GM19035 (cell line): ENCODE data around the gene POLE.

ENCODE experiments used
- ATAC-seq: cut with Tn5 transposase; IDR thresholded peaks from one replicate; pipeline ENCODE4 v1.9.1; 2021; ENCODE audit not compliant: unreplicated experiment

The POLE gene

DNA sequence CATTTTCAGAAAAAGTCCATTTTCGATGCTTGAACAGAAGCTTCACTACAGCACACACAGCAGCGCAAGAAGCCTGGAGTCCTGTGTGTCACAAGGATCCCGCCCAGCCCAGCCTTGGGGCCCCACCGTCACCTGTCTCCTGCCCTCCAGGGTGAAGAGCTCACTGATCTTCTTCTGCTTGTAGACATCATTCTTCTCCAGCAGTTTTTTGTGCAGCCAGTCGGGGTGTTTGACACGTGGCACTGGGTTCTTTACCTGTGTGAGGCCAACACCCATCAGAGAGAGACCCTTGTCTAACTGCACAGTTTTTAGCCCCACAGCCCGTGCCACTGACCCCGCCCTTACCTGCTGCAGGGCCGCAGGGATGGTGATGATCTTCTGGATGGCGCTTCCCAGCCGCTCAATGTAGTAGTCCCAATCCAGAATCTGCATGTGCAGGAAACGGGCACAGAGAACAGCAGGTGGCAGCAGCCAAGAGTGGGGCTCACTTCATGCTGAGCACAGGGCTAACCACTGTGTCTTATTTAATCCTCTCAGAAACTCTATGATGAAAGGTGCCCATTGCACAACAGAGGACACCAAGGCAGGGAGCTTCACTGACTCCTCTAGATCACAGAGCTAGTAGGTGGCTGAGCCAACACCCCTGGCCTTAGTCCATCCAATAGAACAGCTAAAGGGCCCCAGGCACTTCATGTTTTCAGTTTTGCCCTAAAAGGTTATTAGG is 30.0 kb downstream of the POLE start:
- ATAC-seq, result no peak

DNA sequence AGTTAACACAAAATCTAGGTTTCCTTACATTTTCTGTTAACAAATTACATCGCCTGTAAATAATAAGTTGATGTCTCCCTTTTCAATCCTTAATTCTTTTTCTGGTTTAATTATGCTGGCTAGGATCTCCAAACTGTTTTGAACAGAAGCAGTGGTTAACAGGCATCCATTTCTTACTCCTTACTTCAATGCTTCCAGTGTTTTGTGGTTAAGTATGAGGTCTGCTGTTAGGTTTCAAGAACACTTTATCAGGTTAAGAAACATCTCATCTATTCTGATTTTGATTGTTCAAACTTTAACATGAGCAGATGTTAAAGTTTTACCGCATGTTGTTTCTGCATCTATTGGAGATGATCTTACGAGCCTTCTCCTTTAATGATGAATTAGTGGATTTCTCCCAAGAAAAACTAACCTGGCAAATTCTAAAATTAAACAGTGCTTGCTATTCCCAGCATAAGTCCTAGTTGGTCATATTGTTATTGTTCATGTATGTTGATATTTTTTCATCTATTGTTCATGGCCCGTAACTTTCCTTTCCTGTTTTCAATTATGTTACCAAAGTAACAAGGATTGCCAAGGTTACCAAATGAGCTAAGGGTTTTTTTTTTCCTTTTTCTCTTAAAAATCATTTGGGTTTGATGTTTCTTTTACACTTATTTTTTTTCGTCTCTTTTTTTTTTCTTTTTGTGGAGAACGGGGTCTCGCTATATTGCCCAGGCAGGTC is 33.4 kb downstream of the POLE start:
- ATAC-seq, result no peak

DNA sequence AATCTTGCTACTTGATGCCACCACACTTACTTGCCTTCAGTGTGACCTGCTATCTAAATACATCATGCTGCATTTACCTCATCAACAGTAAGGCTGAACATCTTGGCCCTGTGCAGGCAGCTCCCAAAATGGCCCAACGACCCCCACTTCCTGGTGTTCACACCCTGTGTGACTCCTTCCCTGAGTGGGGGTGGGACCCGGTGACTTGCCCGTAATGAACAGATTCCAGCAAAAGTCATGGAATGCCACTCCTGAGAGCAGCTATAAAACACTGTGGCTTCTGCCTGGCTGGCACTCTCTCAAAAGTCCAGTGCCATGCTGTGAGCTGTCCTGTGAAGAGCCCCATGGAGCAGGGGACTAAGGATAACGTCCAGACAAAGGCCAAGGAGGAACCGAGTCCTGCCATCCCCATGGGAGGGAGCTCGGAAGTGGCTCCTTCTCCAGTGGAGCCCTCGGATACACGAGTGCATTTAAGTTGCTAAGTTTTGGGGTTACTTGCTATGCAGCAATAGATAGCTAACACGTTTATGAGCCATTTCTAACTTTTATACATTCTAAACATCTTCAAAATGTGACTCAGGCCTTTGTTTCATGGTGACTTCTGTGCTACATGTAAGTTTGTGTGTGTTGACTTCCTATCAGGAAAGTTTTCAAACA is 35.6 kb downstream of the POLE start:
- no peak for ATAC-seq

DNA sequence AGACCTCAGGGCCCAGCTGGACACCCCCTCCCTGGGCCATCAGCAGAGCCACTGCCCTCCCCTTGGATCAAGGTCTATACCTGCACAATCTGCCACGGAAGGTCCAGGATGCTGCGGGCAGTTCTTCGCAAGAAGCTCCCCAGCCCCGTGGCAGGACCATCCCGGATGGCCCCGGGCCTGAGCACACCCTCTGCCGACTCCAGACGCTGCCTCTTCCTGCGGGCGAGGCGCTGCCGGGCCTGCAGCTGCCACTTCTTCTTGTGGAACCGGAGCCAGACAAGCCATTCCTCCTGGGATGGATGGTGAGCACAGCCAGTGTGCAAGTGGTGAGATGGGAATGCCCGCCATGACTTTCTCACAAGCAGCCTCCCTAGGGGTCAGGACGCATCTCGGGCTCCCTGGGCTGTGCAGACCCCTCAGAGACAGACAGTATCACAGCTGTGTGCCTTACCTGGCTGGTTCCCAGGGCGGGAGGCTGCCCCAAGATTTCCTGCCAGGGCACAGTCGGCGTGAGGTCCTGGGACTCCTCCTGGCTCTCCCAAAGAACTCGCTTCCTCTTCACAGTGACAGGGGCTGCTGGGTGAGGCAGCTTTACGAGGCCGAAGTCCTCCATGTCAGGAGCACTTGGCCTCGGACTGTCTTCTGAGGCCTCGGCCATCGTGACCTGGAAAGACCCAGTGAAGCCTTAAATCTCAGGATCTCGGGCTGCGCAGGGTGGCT is 37.8 kb downstream of the POLE start:
- no peak for ATAC-seq

DNA sequence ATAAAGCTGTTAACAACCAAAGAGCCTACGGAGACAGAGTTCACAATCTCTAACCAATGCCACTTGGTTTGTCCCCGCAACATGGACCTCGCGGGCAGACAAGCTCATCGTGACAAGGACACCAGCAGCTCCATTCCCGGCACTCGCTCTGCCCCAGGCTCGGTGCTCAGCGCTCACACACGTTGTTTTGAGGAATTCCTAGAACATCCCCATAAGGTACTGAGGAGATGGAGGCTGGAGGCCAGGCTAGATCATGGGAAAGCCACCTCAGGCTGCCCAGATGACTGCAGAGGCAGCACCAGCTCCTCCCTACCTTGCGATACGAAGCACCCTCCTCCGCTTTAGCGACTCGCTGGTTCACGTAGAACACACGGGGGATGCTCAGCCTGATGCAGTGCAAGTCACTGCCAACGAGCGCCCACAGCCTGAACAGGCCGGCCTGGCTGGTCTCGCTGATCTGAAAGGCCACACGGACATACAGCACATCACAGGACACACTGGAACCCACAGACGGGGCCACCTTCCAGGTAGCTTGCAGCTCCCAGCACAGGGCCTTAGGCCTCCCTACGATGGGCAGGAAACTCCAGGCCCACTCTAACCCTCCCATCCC is 38.4 kb downstream of the POLE start:
- no peak for ATAC-seq

DNA sequence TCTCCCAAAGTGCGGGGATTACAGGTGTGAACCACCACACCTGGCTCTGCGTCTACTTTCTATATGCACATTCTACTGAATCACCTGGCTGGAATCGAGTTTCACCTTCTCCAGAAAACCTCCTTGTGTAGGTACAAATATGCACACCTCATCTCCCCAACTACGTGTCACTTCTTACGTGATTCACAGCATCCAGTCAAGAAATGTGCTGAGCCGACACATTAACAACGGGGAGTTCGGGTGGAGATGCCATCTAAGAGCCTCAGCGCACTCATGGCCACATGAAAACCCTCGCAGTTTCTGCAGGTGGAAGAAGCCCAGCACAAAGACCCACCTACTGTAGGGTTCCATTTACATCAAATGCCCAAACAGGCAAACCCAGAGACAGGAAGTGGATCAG is 39.3 kb downstream of the POLE start:
- no peak for ATAC-seq

DNA sequence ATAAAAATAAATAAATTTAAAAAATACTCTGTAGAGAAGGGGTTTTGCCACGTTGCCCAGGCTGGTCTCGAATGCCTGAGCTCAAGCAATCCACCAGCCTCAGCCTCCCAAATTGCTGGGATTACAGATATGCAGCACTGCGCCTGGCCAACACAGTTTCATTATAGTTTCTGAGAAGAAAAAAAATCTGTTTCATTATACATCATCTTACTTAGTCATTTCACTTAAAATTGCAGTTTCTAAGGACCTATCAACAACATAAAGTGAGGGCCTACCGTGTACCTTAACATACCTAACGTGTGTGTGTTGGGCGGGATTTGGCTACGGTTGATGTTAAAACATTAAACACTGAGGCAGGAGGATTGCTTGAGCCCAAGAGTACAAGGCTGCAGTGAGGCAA is 40.3 kb downstream of the POLE start:
- no peak for ATAC-seq

DNA sequence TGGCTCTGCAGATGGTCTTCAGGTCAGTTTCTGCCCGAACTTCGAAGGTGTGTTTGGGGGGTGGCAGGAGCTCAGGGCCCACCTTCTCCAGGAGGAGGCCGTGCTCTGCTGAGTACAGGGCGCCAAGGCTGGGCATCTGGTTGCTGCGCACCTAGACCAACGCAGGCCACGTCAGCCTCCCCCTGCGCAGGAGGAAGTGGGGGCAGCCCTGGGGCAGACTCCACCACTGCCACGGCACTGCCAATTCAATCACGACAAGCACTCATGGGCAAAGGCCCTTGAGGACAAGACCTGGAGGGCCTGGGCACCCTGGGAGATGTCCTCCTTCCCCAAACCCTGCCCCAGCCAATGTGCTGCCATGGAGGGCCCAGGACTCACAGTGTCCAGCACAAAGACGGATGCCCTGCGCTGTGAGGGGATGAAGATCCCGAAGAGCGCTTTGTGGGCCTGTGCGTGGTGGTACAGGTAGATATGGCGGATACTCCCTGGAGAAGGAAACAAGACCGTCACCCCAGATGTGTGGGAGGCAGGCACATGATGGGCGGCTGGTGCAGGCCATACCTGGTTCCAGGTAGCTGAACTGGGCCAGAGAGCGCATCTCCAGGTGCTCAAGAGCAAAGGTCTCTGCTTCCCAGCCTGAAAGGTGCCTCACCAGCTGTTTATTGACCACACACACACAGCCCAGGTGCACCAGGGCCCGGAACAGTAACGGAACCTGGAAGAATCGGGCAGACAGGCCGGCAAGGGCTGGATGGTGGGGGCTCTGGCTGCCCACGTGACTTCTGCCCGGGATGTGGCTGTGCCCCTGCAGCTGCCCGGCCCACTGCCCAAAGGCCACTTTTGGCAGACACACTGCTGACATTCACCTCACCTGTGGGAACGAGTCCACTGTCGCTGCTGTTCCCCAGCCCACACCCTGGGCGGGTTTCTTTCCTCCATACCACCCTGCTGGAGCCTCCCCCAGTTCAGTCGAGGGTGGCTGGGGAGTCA is 44.0 kb downstream of the POLE start:
- no peak for ATAC-seq

DNA sequence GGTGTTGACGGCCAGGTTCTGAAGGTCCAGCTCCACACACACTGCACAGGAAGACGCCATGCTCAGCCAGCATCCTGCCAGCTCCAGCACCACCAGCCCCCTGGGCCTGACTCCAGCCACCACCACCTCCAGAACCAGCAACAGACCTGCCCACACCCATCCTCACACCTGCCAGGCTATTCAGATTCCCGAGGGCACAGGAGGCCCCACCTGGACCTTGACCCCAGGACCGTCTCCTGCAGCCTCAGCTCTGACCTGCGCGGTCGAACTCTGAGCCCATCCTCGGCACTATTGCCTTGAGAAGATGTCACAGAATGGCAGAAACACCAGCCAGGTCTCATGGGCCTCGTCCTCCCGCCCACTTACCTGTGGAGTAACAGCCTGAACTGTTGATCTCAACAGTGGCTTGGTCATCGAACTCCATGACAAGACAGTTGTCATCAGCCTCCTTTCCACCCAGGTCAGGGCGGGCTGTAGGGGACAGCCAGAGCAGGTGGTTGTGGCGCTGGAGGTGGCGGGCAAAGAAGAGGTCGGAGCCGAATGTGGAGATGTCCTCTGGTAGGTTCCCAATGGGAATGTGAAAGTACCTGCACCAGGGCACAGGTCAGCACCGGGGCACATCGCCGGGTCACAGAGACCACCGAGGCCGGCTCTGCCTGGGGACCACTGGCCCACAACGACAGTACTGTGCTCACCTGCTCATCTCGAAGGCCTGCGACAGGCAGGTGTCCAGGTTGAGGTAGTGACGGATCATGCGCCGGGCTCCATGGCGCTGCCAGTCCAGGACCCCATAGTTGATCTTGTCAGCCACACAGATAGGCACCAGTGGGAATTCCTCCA is 45.1 kb downstream of the POLE start:
- ATAC-seq, result no peak

DNA sequence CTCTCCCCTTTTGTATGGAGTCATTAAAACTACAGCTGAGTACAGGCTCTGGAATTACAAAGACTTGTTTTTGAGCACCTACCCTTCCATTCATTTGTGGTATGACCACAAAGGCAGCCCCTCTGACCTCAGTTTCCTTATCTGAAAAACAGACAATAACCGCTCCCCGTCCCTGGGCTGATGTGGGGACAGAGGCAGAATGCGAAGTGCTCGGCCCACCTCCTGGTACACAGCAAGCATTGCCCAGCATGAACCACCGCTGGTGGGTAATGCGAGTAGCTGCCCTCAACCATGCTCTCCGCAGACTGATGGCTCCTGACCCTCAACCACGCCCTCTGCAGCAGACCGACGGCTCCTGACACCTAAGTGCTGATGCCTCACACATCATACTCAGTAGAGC is 46.2 kb downstream of the POLE start:
- ATAC-seq, result no peak

DNA sequence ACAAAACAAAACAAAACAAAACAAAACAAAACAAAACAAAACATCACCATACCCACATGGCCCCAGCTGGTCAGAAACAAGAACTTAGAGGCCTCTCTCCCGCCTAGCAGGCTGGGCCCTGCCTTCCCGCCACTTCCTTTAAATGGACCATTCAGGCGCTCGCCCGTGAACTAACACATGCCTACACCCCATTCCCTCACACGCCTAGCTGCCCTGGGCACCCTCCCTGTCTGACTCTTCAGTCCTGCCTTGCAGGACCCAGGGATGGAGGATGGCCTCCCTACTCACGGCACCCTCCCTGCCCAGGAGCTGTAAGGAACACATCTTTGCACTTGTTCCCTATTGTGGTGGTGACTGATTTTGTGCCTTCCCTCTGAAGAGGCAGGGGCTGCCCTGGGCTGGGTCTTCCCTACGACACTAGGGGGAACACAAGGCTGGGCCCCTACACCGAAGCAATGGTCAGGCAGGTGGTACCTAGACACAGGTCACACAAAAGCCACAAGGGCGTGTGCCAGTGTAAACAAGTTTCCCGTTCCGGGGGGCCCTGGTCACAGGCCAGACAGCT is 47.1 kb downstream of the POLE start:
- ATAC-seq, result no peak

DNA sequence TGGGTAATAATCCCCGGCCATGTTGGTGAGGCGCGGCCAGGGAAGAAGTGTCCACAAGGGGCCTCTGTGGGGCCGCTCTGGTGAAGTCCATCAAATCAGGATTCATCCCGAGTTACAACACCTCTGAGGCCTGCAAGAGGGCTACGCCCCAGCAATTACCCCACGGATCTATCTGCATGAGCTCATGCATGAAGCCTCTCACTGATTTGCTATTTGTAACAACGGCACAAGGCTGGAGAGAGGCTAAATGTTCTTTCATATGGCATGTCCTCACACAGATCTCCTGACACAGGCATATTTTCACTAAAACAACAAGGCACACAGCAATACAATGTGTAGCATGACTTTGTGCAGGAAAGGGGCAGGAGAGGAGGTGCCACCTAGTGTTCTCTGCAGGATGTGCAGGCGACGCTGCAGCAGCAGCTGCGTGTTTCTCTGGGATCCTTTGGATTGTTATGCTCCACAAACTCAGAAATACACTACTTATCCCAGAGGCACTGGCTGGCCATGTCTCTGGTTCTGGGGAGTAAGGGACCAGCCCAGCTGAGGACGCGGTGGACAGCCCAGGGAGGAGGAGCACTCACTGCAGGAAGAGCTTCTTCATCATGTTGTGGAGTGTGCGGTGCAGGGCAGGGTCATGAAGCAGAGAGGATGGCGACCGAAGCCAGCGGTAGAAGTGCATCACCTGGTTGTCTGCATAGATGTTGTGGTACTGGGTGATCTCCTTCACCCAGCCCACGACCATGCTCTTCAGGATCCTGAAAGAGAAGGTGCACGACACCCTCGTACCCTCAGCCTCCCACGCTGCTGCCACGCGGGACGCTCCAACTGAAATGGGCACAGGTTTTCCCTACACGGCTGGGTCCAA is 48.4 kb downstream of the POLE start:
- ATAC-seq, result no peak

DNA sequence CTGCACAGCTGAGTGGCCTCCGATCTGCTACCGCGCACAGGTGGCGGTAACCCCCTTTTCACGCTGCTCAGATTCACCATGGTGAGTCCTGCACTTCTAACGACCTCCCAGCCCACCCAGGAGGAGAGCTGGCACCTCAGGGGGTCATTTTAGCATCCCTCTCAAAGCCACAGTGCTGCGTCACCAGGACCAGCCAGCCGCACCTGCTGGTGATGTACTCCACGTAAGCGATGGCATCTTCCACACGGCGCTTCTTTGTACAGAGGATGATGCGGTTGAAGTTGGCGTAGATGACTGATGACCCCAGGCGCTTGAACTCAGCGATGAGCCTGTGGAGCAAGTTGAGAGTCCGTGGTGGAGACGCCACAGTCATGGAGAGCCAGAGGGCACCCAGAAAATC is 49.3 kb downstream of the POLE start:
- ATAC-seq, result no peak

DNA sequence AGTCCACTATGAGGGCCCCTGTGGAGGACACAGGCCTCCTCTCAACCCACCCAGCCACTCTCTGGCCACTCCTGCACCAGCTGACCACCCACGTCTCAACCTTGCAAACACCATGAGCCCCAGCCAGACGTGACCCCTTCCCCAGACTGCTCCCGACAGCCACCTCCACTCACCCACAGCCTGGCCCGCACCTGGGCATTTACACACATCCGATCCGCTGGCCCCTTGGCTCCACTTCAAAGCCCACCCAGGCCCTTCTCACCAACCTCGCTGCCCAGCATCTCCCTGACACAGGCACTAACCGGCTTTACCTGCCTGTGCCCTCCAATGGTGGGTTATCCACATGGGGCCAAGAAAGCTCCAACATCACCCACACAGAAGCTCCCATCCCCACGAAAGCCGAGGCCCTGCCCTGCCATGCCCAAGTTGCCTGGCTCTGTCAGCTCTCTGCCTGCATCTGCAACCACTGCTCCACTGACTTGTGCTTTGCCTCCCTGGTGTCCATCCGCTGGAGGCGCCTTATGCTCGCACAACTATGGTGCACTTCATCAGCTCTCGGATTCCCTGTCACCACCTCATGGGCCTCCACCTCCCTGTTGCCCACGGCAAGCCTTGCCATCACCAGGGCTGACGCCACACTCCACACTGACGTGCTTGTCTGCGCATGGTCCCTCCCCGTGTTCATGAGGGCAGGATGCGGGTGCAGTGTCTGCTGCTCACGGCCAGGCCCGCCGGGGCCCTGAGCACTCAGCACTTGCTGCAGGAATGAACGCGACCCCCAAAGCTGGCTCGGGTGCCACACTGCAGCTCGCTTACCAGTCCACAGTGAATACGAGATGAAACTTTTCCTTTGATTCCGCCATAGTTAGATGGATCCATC is 51.8 kb downstream of the POLE start:
- no peak for ATAC-seq

DNA sequence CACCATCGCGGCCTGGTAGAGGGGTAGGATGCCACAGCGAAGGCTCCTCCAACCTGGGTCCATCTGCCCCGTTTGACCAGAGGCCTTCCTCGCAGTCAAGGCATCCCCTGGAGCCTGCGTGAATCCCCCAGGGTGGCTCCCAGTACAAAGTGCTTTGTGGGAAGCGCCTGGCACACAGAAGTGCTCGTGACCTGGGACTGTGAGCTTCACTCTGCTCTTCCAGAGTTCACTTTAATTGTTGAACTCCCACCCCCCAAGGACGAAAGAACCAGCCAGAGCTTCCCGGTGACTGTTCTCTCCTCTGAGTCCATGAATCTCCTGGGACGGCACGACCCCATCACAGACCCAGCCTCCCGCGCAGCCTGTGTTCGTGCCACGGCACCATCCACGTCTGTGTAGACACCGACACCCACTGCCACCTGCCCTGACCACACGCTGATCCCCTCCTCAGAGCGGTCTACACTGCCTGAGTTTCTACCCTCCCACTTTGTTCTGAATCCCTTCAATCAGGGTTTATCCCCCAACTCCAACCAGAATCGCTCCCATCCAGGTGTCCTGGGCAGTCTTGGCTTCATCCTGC is 52.6 kb downstream of the POLE start:
- no peak for ATAC-seq

DNA sequence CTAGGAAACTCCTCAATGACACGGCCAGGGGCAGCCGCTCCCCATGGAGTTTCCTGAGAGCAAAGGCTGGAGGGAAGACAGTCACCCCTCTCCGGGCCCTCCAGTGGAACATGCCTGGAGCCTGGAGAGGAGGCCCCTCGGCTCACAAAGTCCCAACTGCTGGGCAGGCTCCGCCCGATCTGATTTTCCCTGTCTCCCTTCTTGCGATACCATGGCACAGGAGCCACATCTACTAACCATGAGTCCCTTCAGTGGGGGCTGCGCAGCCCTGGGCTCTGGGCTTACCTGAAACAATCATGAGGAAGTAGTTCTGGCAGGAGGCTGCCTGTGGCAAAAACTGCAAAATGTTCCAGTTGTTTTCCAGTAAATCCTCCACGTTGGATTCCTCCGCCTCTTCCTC is 53.2 kb downstream of the POLE start:
- no peak for ATAC-seq

DNA sequence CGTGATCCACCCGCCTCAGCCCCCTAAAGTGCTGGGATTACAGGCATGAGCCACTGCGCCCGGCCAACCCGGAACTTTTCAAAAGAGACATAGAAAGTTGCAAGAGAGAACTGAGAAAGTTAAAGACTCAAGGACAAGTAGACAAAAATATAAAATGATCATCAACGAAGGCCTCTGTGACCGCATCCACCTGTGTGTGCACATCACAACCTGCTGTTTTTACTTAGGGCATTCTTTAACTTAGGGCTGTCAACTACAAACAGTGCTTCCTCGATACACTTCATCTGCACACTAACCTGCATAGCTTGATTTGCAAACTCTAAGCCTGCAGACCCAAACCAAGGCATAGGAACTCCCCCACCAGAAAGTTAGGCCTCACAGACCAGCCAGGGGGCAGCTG is 53.7 kb downstream of the POLE start:
- ATAC-seq, result no peak
